ENCODE data around the gene DGKB.

DGKB gene

DNA sequence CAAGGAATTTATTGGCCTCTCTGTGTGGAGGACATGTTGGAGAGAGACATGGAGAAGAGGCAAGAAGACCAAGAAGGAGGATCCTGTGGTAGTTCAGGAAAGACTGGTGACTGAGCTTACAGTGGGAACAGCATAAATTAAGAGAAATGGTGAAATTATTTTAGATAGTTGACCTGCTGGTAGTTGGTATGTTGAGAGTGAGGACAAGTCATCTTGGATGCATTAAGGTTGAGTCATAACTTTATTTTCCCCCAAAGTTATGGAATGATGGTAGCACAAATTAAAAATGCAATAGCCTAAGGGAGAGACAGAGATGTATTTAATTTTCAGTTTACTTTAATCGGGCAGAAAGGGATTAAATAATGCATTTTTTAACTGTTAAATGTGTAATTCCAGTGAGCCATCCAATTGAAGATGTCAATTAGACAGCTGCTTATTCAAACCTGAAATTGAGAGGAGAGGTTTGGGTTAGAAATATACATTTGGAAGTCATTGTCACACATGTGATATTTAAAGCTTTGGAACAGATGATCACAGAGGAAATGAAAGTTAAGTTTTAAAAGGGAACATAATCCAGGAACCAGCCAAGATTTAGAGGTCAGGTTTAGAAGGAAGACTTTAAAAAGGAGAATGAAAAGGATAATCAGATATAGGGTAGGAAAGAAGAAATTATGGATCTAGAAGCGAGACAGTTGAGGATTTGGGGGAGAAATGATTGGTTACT lies 80.6 kb downstream of the DGKB start:
- DNase-seq (ENCODE audit: low read depth), result peak; percentile 40

DNA sequence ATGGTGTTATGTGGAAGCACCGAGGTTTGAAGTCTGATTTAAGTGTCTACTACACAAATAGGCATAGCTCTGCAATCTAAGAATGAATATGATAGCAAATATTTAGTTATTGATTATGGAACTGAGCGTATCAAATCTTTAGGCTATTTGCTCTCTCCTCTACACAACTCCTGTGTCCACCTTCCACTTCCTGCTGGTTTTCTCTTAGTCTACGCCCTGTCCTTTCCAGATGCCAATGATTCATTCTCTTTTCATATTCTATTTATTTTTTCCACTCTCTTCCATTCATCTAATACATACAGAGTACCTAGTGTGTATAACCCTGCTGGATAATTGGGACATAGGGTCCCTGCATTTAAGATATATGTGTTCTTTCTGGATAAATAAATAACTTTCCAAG lies 83.7 kb downstream of the DGKB start:
- DNase-seq (ENCODE audit: low read depth), result no peak

DNA sequence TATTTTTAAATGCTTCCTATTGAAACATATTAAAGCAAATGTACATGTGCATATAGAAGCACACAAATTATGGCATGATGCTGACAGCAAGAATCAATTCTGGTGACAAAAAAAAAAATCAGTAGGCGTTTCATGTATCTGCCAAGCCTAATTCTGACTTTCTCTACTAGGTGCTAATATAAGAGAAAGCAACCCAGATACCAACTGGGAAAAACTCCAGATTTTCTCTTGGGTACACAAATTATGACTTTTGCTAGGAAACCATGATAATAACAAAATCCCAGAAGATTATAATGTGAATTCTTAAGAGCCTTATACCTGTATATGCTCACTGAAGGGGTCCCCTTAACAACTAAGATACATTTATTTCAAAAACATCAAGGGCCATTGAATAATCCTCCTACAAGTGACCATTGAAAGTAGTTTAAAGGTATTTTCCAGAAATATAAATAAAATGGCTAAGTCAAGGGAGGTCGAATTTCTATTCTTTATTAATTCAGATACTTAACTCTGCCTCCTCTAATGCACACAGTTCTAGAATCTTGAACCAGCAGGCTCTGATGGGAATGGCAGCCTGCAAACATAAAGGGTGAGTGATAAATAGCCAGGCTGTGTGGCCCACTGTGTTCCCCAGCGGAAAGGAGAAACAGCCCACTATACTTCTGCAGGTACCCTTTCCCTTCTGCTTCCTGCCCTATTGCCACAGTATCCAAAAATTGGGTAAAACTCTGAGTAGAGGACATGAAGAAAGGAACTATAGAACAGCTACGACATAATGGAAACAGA lies 84.5 kb downstream of the DGKB start:
- no peak for DNase-seq (ENCODE audit: low read depth)

DNA sequence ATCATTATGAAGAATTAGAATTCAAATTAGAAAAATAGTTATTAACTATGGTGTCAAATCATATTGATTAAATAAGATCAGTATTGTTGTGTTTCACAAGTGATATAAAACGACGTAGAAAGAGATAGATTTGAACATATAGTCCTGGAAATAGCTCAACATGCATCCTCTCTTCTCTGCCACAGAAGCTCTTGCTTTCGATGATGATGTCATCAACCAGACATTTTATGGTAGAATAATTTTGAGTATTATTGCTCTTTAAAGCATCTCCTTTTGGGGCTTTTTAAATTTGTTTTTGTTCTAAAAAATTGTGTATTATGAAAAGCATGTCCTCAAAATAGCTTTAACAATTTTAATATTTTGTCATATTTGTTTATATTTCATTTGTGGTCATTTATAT lies 95.0 kb downstream of the DGKB start:
- DNase-seq (ENCODE audit: low read depth), result no peak

DNA sequence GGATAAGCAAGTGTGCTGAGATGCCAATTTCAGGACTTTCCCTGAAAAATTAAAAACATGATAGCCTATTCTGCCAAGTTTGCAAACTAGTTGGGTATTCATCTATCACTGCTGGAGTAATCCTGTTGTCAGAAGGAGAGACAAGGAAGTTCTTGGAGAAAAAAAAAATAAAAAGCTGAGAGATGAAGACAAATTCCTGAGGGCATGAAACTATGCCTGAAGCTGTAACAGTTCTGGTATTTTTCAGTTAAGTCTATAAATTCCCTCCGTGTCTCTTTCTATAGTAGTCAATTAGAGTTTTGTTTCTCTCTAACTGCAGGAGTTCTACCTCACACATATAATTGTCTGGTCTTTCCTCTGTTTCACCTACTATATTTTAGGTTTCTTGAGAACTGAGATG lies 95.7 kb downstream of the DGKB start:
- no peak for DNase-seq (ENCODE audit: low read depth)

DNA sequence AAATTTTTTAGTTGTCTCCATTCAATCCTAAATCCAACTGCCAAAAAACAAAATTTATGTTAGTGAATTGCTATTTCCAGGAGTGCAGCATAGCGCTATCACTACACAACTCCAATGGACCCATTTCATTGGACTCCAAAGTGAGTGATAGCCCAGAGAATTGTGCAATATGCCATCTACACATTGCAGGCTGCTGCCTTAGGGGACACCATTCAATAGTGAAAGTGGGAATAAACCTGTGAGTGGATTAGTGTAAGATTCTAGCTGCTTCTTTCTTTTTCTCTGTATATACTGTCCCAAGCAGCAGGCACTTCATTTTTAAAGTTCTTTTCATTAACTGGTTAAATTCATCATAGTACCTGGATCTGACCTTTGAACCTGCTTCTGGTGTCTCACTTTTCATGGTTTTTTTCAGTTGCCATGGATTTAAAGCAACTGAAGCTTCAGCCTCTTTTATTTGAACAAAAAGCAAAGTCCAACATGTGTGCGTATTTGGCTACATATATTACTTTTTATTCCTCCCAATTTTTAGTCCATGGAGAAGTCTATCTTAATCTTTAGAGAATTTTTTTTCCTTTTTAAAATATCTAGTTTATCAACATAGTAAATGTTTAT lies 97.3 kb downstream of the DGKB start:
- no peak for DNase-seq (ENCODE audit: low read depth)

DNA sequence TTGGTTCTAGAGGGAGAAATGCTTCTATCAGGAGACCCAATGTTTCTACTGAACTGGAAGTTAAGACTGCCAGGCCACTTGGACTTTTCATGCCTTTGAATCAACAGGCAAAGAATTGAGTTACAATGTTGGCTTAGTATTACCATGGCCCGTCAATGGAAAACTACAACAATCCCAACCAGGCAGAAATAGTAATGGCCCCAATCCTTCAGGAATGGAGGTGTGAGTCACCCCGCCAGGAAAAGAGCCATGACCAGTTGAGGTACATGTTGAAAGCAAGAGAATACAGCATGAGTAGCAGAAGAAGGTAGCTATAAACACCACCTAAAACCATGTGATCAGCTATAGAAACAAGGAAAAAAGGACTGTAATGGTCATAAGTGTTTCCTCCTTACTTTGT lies 101.9 kb downstream of the DGKB start:
- DNase-seq (ENCODE audit: low read depth), result no peak

DNA sequence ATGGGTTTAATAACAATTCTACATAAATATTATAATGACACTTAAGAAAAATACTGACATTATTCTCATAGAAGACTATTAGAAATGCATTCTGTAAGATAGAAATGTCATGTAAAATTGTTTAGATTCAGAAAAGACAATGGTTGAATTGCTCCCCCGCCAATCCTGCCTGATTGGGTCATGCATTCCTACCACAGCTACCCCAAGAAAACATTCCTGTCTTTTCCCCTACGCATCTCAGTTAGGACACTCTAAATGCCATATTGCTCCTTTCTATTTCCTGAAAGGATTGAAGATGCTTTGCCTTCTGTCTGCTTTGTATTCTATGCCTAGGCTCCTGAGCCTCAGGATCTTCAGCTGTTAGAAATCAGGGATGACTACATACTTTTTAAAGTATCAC lies 109.4 kb downstream of the DGKB start:
- DNase-seq (ENCODE audit: low read depth), result no peak

DNA sequence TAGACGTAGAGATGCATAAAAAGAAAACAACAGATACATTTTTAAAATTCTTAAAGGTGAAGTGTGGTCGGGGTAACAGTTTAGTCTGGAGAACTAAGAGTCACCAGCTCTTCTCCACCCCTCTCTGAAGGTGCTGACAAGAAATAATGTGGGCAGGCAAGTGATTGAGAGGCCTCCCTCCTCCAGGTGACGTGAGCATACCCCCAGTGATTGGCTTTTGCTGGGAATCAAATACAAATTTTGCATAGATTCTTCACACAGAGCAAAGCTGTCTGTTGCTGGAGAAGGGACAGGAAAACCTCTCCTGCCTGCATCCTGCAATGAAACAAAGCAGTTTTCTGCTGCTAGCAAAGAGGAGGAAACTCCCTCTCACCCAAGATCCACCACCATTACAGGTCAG lies 115.0 kb downstream of the DGKB start:
- DNase-seq (ENCODE audit: low read depth), result no peak

DNA sequence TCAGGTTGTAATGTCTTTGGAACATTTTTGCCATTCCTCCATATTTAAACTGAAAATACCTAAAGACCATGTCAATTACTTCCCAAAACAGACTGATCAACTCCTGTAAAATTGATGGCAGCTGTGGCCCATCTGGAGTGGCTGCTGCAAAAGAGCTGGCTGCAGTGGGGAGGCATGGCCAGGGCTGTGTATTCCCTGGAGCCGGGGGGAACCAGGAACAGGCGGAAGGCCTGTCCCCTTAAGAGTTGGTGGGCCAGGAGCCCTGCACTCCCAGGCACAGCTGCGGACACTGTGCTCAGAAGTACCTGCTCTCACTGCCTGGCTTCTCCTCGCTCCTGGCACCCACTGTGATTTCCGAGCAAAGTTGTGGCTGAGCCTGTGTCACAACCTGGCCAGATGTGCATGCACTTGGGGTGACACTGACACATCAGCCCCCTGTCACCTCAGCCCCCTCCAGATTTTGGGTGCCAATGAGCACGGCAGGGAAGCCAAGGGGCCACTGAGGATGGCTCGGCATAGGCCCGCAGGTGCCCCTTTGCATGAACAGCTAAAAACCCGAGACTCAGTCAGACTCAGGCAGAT lies 116.1 kb downstream of the DGKB start:
- no peak for DNase-seq (ENCODE audit: low read depth)

DNA sequence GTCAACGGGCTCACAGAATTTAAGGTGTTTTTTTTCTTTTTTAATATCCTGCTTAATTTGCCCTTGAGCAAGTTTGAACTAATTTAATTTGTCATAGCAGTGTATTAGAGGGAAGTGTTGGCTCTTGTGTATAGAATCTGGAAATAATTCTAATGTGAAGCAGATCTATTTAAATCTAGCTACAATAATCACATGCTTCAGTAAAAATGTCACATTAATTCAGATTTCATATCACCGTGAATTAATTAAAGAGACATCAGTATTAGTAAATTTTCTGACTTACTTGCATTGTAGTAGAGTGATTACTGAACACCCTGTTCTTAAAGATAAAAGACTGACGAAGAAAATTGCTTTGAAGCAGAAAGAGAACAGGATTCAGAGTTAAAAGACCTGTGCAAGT lies 124.7 kb downstream of the DGKB start:
- no peak for DNase-seq (ENCODE audit: low read depth)

DNA sequence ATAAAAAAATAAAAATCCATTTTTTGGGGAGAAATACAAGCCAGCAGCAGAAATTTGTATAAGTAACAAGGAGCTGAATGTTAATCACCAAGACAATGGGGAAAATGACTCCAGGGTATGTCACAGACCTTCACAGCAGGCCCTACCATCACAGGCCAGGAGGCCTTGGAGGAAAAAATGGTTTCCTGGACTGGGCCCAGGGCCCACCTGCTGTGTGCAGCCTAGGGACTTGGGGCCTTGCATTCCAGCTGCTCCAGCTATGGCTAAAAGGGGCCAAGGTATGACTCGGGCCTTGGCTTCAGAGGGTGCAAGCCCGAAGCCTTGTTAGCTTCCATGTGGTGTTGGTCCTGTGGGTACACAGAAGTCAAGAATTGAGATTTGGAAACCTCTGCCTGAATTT lies 126.3 kb downstream of the DGKB start:
- DNase-seq (ENCODE audit: low read depth), result no peak

DNA sequence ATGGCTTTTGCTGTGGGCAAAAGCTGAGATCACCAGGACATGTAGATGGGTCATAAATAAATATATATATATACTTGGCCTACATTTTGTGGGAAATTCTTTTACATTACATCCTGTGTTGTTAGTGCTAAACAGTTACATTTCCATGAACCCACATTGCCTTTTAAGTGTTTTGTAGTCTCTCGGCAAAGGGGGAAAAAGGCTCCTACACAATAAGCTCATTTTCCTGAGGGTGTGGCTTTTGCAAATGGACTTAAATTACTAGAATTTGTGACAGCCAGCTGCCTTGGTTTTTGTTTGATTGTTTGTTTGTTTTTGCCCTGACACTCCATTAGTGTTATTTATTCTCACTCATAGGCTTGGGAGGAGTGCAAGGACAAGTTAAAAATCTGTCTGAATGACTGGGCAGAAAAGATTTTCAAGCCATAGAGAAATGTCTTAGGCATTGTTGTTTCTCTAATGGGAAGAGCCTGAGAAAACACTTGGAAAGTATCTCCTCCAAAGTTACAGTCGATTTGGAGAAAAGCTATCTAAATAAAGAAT lies 128.8 kb downstream of the DGKB start:
- no peak for DNase-seq (ENCODE audit: low read depth)

DNA sequence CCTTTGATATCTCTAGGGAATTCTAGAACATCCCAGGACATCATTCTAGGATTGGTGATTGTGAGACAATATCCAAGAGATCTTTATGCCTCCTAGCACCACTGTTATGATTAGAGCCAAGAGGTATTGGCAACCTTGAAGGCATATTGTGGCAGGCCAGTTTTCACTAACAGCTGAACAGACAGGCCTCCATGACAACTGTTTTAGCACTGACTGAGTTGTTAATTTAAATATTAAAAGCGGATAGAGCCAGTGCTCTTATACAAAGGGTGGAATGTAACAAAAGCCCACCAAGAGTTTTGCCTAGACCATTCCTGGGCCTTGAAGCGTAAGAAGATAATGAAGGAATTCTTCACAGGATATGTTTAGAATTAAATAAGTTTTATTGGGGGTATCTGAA lies 131.9 kb downstream of the DGKB start:
- no peak for DNase-seq (ENCODE audit: low read depth)

DNA sequence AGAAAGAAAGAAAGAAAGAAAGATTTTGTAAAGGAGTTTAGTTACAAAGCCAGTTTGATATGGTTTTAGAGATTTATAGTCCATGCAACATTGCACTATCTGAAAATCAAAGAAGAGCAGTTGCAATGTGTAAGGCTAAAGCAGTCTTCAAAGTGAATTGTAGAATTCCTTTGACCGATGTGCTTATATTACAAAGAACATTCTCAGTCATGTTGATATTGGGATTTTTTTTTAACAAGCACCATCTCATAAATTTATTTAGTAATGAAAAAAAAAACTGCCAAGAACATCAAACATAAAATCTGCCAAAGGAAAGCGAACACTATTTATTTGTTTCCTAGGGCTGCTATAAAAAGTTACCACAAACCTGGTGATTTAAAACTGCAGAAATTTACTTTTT lies 133.3 kb downstream of the DGKB start:
- no peak for DNase-seq (ENCODE audit: low read depth)

DNA sequence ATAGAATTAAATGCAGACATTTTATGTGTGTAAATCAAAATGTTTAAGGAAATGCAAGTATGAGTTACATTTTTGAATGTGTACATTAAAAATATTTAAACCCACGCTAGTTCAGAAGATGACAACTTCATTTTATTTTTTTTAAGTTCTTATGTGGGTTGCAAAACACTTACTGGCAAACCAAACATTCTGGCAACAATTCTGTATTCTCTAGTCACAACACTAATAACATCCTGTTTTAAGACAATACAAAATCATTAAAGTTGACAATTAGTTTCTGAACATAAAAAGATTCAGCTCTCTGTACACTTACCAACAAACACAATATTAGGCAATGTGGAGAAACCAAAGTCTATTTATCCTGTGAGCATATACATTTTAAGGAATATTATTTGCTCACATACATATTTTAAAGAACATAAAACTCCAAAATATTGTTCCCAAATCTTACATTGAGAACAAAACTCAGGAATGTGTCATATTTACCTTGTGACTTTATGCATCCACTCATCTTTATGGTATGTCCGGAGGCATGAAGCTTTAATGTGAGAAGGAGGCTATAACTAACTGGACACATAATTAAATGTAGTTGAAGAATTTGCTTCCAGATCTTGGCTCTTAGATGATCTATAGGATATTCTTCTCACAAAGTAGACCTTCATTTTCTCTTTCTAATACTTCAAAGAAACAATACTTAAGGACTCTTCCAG lies 134.7 kb downstream of the DGKB start:
- peak; percentile 44 for DNase-seq (ENCODE audit: low read depth)

DNA sequence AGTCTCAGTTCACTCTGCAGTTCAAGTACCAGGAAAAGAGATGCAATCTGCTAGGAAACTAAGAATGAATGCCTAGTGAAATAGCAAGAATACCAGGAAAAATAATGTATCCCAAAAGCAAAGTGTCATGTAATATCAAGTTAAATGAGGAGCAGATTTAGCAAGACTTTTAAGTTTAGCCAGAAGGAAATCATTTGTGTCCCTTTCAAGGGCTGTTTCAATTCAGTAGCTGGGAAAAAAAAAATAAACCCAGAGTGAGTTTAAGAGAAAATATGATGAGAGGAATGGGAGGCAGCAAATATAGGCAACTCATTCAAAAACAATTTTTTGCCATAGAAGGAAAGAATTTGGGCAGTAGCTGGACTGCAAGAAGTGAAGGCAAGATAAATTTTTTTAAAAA lies 135.8 kb downstream of the DGKB start:
- DNase-seq (ENCODE audit: low read depth), result peak; percentile 41

DNA sequence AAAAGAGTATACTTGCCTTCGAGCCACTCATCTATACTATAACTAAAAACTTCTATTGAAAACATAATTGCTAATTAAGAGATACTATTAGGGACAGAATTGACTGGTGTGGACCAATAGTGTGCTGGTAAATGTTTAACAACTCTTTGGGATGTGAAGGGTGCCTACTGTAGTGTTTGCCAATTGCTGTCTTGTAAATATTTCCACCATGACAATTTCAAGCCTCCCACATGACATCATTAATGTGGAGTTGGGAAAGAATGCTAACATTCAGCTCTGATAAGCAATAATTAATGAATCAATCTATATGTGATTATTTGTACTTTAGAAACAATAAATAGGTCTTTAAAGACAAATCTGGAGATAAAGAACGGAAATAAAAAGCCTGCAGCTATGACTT lies 136.8 kb downstream of the DGKB start:
- DNase-seq (ENCODE audit: low read depth), result no peak

DNA sequence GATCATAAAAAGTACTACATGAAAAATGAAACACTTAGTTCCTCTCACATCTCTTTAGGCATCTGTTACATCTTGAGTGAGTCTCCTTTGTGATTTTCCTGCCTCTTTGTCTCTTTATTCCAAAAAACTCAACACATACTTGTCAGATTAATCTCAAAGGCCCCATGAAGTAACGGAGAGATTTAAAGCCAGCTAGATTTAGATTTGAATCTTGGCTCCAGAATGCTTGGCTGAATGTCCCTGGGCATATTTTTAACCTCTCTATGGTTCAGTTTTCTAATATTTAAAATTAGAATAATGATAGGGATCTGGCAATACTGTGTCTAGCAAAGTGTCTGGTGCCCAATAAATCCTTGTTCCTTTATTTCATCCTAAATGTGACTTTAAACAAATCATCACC lies 140.0 kb downstream of the DGKB start:
- no peak for DNase-seq (ENCODE audit: low read depth)

DNA sequence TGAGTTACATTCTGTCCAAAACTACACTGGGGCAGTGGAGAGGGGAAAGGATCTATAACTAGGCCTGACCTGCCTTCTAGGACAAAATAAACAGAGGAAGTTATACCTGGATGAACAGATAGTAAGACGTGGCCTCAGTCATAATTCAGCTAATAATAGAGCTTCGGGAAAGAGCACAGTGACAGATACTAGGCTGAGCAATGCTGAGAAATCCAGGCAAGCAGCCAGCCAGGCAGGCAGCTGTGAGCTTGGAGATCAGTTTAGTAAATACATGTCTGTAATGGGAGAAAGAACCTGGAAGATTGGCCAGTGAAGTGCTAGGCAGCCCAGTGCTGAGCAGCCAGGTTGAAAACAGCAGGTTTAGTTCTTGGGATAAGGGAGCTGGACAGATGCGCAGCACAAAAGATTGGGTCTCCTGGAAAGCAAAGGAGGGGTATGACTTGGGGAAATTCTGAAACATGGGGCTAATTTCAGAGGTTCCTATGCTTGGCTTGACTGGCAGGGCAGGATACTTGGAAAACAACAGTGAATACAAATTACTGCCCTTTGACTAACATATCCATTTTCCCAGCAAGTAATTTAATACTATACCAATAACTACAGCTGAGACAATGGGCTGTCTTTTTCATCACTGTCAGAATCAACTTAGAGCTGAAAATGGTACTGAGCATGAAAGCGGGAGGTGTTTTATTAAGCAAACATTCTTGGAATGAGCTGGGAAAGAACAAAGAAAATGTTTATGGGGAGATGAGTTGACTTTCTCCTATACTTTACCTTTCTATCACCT lies 140.8 kb downstream of the DGKB start:
- DNase-seq (ENCODE audit: low read depth), result peak; percentile 74
